SKM-1 treated with dmso at 0.1 percent for 144 hours (cell line): Measurements from ENCODE around the gene SAMD9L.
"Not testable (repeated sequence)": the region's sequence is repeated elsewhere in the genome, so short reads cannot be mapped to it uniquely, and the experiment has no call there.

ENCODE experiments used
- DNase-seq: peaks from one replicate; lab custom pipeline; 2025; ENCODE audit not compliant: unreplicated experiment; lab: John Stamatoyannopoulos, UW

SAMD9L gene

GRCh38 chr7:93146472-93147141, 1.6 kb downstream of the SAMD9L start:
- no peak for DNase-seq

DNA sequence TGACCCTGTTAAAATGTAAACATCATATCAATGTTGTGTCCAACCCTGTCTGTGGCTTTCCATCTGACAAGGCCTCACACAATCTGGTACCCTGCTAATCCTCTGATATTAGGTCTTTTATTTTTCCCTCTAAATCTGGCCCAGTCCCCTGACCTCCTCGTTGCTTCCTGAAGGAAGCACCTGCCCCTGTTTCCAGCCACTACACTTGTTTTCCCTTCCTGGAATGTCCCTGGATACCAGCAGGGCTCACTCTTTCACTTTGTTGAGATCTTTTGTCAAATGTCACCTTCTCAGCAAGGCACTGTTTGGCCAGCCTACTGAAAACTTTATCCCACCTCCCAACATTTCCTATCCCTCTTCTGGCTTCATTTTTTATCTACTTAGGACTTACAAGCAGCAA, 2.1 kb downstream of the SAMD9L start:
- DNase-seq: no peak

GRCh38 chr7:93145354-93145753, 2.8 kb downstream of the SAMD9L start:
- peak; percentile 39 for DNase-seq

DNA sequence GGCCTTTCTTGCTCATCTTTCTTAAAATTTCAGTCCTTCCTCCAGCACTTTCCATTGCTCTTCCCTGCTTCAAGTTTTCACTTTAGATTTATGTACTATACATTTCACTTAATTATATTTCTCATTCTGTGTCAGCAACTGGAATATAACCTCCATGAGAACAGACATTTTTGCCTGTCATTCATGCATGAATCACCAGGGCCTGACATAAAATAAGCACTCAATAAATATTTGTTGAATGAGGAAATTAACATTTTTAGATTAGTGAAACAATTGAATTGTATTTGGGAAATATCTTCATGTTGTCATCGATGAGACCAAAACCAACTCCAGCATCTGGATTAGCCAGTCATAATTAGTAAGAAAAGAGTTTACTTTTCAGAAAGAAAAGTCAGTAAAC, 6.1 kb downstream of the SAMD9L start:
- no peak for DNase-seq

- DNase-seq: no peak
Measured at GRCh38 chr7:93140582-93141191, 7.5 kb downstream of the SAMD9L start.

DNA sequence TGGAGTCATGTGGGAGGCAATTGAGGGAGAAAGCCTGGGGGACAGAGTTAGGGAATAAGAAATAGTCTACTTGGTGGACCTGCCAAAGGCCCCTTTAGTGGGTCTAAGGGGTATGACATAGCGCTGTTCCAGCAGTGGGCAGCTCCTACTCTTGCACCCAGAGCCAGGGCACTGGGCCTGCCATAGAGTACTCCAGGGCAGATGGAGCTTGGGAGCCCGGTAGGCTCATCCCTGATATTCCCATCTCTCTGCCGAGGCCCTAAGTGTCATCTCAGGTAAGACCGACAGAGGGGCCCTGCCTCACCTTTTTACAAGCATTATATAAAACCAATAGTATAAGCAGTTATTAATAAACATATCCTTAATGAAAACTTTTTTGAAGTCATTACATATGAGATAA, 9.6 kb downstream of the SAMD9L start:
- DNase-seq: no peak

- DNase-seq: no peak
Measured at GRCh38 chr7:93133005-93133404, 15.2 kb downstream of the SAMD9L start.

GRCh38 chr7:93132216-93132615, 16.0 kb downstream of the SAMD9L start:
- no peak for DNase-seq

GRCh38 chr7:93126954-93127353, 21.2 kb downstream of the SAMD9L start:
- not testable (repeated sequence) for DNase-seq

DNA sequence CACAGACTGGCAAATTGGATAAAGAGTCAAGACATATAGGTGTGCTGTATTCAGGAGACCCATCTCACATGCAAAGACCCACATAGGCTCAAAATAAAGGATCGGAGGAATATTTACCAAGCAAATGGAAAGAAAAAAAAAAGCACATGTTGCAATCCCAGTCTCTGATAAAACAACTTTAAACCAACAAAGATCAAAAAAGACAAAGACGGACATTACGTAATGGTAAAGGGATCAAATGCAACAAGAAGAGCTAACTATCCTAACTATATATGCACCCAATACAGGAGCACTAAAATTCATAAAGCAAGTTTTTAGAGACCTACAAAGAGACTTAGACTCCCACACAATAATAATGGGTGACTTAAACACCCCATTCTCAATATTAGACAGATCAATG, 24.7 kb downstream of the SAMD9L start:
- DNase-seq: not testable (repeated sequence)

DNA sequence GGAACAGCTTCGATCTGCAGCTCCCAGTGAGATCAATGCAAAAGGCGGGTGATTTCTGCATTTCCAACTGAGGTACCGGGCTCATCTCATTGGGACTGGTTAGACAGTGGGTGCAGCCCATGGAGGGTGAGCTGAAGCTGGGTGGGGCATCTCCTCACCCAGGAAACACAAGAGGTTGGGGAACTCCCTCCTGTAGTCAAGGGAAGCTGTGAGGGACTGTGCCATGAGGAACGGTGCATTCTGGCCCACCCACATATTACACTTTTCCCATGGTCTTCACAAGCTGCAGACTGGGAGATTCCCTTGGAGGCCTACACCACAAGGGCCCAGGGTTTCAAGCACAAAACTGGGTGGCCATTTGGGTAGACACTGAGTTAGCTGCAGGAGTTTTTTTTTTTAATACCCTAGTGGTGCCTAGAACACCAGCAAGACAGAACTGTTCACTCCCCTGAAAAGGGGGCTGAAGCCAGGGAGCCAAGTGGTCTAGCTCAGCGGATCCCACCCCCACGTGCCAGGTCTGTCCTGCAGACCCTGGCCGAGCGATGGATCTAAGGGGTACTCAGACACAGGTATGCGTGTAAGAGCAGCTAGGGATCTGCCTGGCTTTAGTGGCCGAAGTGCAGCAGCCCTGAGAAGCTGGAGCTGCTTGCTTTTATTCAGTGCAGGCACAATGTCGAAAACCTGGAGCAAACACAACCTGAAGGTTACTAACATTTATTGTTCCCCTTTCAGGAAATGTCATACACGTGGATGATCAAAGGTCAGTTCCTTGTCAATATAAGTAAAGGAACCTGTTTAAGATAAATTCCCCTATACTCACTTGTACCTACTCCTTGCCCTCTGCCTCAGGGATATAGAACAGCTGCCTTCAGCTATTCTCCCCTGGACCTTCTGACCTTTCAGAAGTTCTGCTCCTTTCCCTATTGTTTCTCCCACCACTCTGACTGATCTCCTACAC, 27.3 kb downstream of the SAMD9L start:
- DNase-seq: no peak

DNA sequence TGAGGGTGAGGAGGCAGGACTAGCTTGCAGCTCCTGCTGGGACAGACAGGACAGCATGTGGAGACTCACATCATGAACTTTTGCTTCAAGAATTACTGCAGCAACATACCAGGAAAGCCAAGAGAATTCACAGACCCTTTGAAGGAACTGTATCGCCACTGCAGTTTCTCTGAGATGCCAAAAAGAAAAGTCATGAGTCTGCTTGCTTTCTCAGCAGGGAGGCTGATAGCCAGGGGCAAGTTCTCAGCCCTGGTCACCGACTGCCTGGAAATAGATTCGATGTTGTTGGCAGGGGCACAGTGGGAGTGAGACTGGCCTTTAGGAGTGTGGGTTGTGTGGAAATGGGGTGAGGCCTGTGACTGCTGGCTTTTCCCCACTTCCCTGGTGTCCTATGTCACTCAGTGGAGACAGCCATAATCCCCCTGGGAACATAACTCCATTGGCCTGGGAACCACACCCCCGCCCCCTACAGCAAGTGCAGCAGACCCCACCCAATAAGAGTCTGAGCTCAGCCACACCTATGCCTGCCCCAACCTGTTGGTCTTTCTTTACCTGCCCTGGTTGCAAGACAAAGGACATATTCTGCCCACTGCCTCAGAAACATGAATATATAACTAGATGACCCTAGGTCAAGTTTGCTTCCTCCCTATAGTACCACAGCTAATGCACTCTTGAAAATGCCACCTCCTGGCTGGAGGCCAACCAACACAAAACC, 28.8 kb downstream of the SAMD9L start:
- no peak for DNase-seq

DNA sequence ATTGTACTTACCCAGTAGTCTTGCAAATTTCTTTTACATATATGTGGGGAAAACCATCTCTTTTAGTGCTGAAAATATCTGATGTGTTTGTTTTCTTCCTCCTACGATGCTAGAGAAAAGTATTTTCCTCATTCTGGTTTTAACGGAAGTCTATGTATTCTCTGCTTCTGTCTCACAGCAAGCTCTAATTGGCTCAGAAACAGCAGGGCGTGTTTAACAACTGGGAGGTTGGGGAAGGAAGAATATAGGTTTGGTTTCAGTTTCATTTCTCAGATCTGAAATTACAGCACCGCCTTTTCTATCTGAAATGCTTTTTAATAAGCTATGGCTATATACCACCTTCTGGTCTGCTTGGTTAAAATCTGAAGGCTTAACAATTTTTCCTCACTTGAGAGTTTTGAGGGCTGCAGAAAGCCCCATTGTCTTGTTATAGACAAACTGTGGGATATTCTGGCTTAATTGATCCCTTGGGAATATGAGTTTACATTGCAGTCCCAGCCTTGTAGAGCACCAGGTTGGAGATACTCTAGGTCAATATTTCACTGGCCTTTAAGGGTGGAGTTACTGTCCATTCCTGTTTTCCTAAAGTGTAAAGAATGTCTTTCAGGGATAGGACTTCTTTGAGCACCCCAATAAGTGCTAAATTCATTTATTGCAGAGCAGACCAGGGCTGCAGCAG, 30.2 kb downstream of the SAMD9L start, which contains the start of gene SAMD9:
Gene SAMD9, minus strand, starts transcription at position 128 of the 679 bp plus-strand sequence. CDS start 11,882 bp downstream, outside the sequence.
- DNase-seq: peak; percentile 63

GRCh38 chr7:93117327-93117726, 30.9 kb downstream of the SAMD9L start:
- no peak for DNase-seq

GRCh38 chr7:93115796-93116195, 32.4 kb downstream of the SAMD9L start:
- DNase-seq: no peak

GRCh38 chr7:93108003-93108402, 40.2 kb downstream of the SAMD9L start:
- DNase-seq: no peak

DNA sequence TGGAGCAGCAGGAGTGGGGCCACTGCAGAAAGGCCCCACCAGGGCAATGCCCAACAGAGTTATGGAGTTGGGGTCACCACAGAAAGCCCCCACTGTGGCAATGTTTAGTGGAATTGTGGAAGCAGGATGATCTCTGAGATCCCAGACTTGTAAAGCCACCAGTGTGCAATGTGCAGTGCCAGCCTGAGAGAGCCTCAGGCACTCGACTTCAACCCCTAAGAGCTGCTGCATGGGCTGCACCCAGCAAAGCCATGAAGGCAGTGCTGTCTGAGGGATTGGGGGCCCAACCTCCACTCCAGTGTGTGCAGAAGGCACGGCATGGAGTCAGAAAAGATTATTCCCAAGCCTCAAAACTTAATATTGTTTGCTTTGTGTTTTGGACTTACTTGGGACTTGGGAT, 50.8 kb downstream of the SAMD9L start:
- DNase-seq: no peak

- DNase-seq: peak; percentile 3
Measured at GRCh38 chr7:93092757-93093370, 55.3 kb downstream of the SAMD9L start.
